Esophagus squamous epithelium (tissue), 4 donors: ENCODE measurements around the gene C22orf15.

Experiments
- POLR2A ChIP-seq, 4 donors: fragments of 450-650 bp; IDR thresholded peaks; one replicate each; pipeline ENCODE4 v1.6.1; 2017; ENCODE audit warnings: antibody characterized with exemption in 4 of 4, mild to moderate bottlenecking in 4 of 4, moderate library complexity in 3 of 4
- TF ChIP-seq, protein P1 (sequence below), 6 experiments: fragments of 450-650 bp in 4 of 6; fragments of 200-600 bp in 2 of 6; sonication (generic) in 2 of 6; IDR thresholded peaks; one replicate each; pipeline ENCODE4 v1.5.1; 2016 to 2019; ENCODE audit warnings: antibody characterized with exemption in 6 of 6, mild to moderate bottlenecking in 4 of 6, moderate library complexity in 4 of 6

DNA sequence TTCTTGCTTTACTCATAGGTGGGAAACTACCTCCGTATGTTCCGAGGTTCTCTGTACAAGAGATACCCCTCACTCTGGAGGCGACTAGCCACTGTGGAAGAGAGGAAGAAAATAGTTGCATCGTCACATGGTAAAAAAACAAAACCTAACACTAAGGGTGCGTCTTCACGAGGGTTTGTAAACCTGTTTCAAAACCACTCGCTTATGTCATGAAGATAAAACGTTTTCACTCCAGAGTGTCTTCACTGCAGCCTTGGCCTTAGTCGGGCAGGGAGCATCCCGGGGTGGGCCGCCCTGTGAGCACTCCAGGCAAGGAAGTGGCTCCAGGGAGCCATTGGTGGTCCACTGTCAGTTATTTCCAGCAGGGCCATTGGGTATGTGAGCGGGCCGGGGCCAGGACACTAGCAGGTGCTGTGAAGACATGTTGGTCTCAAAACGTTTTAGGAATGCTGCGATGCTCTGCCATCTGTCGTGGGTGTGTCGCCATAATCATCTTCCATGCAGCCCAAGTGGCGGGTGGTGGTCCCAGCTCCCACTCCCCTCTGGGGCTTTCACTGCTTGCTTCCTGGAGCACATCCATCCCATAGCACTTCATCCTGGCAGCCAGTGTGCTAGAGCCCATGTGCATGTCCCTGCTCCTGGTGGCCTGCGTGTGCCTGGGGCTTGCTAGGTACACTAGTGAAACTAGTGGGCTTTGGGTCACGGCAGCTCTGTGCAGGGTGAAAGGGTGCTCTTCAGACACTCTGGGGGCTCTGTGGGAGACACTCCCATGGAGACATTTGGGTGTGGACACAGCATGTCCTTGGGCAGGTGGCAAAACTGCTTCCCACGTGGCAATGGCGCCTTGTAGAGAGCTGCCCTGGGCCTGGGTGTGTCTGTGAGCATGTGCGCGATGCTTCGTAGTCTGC is 29.2 kb downstream of the C22orf15 start:
- TF ChIP-seq POLR2A (IDR thresholded peaks at IDR 0.05) = no peak
- TF ChIP-seq, protein P1, sequence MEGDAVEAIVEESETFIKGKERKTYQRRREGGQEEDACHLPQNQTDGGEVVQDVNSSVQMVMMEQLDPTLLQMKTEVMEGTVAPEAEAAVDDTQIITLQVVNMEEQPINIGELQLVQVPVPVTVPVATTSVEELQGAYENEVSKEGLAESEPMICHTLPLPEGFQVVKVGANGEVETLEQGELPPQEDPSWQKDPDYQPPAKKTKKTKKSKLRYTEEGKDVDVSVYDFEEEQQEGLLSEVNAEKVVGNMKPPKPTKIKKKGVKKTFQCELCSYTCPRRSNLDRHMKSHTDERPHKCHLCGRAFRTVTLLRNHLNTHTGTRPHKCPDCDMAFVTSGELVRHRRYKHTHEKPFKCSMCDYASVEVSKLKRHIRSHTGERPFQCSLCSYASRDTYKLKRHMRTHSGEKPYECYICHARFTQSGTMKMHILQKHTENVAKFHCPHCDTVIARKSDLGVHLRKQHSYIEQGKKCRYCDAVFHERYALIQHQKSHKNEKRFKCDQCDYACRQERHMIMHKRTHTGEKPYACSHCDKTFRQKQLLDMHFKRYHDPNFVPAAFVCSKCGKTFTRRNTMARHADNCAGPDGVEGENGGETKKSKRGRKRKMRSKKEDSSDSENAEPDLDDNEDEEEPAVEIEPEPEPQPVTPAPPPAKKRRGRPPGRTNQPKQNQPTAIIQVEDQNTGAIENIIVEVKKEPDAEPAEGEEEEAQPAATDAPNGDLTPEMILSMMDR (IDR thresholded peaks at IDR 0.05) = no peak
